ENCODE measurements around the gene SND1. TPM values are rescaled to one million over a fixed set of nuclear protein-coding genes. Genes with fewer than 3 reads are reported as not detected.

Gene SND1
- total and polyA plus RNA-seq, 2 donors (not counting 1 experiment from before 2014, with no cell fraction given), result 137 to 174 TPM

DNA sequence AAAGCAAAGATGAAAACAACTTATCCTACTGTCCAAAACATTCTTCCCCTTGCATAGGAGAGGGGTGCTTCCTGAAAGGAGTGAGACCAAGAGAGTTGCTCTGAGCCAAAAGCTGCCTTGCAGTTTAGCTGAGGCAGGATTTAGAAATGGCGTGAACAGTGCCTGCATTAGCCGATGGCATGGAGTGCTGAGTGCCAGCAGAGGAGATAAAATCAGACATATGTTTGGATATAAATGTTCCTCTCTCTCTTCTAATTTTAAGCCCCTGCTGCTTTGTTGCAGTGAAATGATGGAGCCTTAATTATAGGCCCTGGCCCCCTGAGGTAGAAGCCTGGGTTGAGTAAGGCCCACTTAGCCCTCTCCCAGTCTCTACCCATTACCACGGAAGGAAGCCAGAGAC lies 372.2 kb downstream of the SND1 start:
- no peaks in the 10 kb centered on the region for H4K20me1 ChIP-seq (ENCODE audit: control insufficient read depth, extremely low read depth, insufficient read depth, low read length)
- no peak for DNase-seq (ENCODE audit: low read depth in 2 of 2)
- H3K79me2 ChIP-seq (ENCODE audit: control insufficient read depth, insufficient read depth, low read length), result no peaks in the 10 kb centered on the region
- peaks cover 6% of the 10 kb centered on the region for H3K4me1 ChIP-seq (ENCODE audit: control insufficient read depth, extremely low read depth, insufficient read depth, low read length)
- no peak overlapping the region for H3K9ac ChIP-seq (ENCODE audit: insufficient read depth, low read length)
- no peak overlapping the region for H3K4me3 ChIP-seq (replicated peaks in 1 of 4; ENCODE audit: control extremely low read depth in 1 of 4, insufficient read depth in 1 of 4, low read depth in 3 of 4, low read length in 4 of 4)
- no peaks in the 10 kb centered on the region for H3K9me3 ChIP-seq (ENCODE audit: control insufficient read depth, insufficient read depth, low read depth, low read length)
- no peak for TF ChIP-seq EZH2 (IDR thresholded peaks at IDR 0.05; ENCODE audit: low read length, missing control alignments)
- TF ChIP-seq, protein P1, sequence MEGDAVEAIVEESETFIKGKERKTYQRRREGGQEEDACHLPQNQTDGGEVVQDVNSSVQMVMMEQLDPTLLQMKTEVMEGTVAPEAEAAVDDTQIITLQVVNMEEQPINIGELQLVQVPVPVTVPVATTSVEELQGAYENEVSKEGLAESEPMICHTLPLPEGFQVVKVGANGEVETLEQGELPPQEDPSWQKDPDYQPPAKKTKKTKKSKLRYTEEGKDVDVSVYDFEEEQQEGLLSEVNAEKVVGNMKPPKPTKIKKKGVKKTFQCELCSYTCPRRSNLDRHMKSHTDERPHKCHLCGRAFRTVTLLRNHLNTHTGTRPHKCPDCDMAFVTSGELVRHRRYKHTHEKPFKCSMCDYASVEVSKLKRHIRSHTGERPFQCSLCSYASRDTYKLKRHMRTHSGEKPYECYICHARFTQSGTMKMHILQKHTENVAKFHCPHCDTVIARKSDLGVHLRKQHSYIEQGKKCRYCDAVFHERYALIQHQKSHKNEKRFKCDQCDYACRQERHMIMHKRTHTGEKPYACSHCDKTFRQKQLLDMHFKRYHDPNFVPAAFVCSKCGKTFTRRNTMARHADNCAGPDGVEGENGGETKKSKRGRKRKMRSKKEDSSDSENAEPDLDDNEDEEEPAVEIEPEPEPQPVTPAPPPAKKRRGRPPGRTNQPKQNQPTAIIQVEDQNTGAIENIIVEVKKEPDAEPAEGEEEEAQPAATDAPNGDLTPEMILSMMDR (conservative IDR thresholded peaks at IDR 0.05 in 1 of 2, IDR thresholded peaks at IDR 0.05 in 1 of 2; ENCODE audit: low read depth in 1 of 2, low read length in 2 of 2), result no peak
- no peaks in the 10 kb centered on the region for H3K27me3 ChIP-seq (ENCODE audit: control insufficient read depth, insufficient read depth, low read length)
- no peak overlapping the region for H3K27ac ChIP-seq (ENCODE audit: insufficient read depth, low read length)
- no peak overlapping the region for H2AFZ ChIP-seq (ENCODE audit: low read length)
- H3K4me2 ChIP-seq (ENCODE audit: extremely low read depth, insufficient read depth, low read length), result no peak overlapping the region
- no peaks in the 10 kb centered on the region for H3K36me3 ChIP-seq (ENCODE audit: control insufficient read depth, insufficient read depth, low read length)

- H3K4me2 ChIP-seq (ENCODE audit: extremely low read depth, insufficient read depth, low read length), result no peak overlapping the region
- TF ChIP-seq, protein P1 (conservative IDR thresholded peaks at IDR 0.05 in 1 of 2, IDR thresholded peaks at IDR 0.05 in 1 of 2; ENCODE audit: low read depth in 1 of 2, low read length in 2 of 2), result no peak
- no peak for TF ChIP-seq EZH2 (IDR thresholded peaks at IDR 0.05; ENCODE audit: low read length, missing control alignments)
- H3K4me1 ChIP-seq (ENCODE audit: control insufficient read depth, extremely low read depth, insufficient read depth, low read length), result peaks cover 6% of the 10 kb centered on the region
- no peak overlapping the region for H3K27ac ChIP-seq (ENCODE audit: insufficient read depth, low read length)
- H3K9me3 ChIP-seq (ENCODE audit: control insufficient read depth, insufficient read depth, low read depth, low read length), result no peaks in the 10 kb centered on the region
- no peak overlapping the region for H2AFZ ChIP-seq (ENCODE audit: low read length)
- H3K4me3 ChIP-seq (replicated peaks in 1 of 4; ENCODE audit: control extremely low read depth in 1 of 4, insufficient read depth in 1 of 4, low read depth in 3 of 4, low read length in 4 of 4), result no peak overlapping the region
- no peaks in the 10 kb centered on the region for H3K27me3 ChIP-seq (ENCODE audit: control insufficient read depth, insufficient read depth, low read length)
- peak in 1 of 2 donors; percentile 65 for DNase-seq (ENCODE audit: low read depth in 2 of 2)
- no peak overlapping the region for H3K9ac ChIP-seq (ENCODE audit: insufficient read depth, low read length)
- H3K36me3 ChIP-seq (ENCODE audit: control insufficient read depth, insufficient read depth, low read length), result peaks cover 2% of the 10 kb centered on the region
- H4K20me1 ChIP-seq (ENCODE audit: control insufficient read depth, extremely low read depth, insufficient read depth, low read length), result no peaks in the 10 kb centered on the region
- no peaks in the 10 kb centered on the region for H3K79me2 ChIP-seq (ENCODE audit: control insufficient read depth, insufficient read depth, low read length)
These were observed 373.4 kb downstream of the SND1 start for GRCh38 chr7:128025380-128025779.

GRCh38 chr7:128025819-128026218 lies 373.8 kb downstream of the SND1 start:
- DNase-seq (ENCODE audit: low read depth in 2 of 2), result peak in 1 of 2 donors; percentile 17
- no peak overlapping the region for H2AFZ ChIP-seq (ENCODE audit: low read length)
- H4K20me1 ChIP-seq (ENCODE audit: control insufficient read depth, extremely low read depth, insufficient read depth, low read length), result no peaks in the 10 kb centered on the region
- H3K27me3 ChIP-seq (ENCODE audit: control insufficient read depth, insufficient read depth, low read length), result no peaks in the 10 kb centered on the region
- no peaks in the 10 kb centered on the region for H3K9me3 ChIP-seq (ENCODE audit: control insufficient read depth, insufficient read depth, low read depth, low read length)
- H3K4me1 ChIP-seq (ENCODE audit: control insufficient read depth, extremely low read depth, insufficient read depth, low read length), result peaks cover 6% of the 10 kb centered on the region
- H3K9ac ChIP-seq (ENCODE audit: insufficient read depth, low read length), result no peak overlapping the region
- H3K79me2 ChIP-seq (ENCODE audit: control insufficient read depth, insufficient read depth, low read length), result no peaks in the 10 kb centered on the region
- peaks cover 2% of the 10 kb centered on the region for H3K36me3 ChIP-seq (ENCODE audit: control insufficient read depth, insufficient read depth, low read length)
- no peak for TF ChIP-seq EZH2 (IDR thresholded peaks at IDR 0.05; ENCODE audit: low read length, missing control alignments)
- TF ChIP-seq, protein P1 (conservative IDR thresholded peaks at IDR 0.05 in 1 of 2, IDR thresholded peaks at IDR 0.05 in 1 of 2; ENCODE audit: low read depth in 1 of 2, low read length in 2 of 2), result no peak
- H3K4me2 ChIP-seq (ENCODE audit: extremely low read depth, insufficient read depth, low read length), result no peak overlapping the region
- no peak overlapping the region for H3K4me3 ChIP-seq (replicated peaks in 1 of 4; ENCODE audit: control extremely low read depth in 1 of 4, insufficient read depth in 1 of 4, low read depth in 3 of 4, low read length in 4 of 4)
- H3K27ac ChIP-seq (ENCODE audit: insufficient read depth, low read length), result no peak overlapping the region
